Activated T-cell treated with anti-CD3 and anti-CD28 coated beads, Interleukin-2, amount 50 U/mL, for 24 hours (primary cell): ENCODE results near the gene PMEL.

Source experiments
- DNase-seq: peaks from one replicate; pipeline ENCODE4 v3.0.0-alpha.2; 2020
- H3K27ac Mint-ChIP-seq: 2 replicates; pipeline ENCODE4 v1.8.0; 2020; ENCODE audit warnings: mild to moderate bottlenecking, mixed read lengths
- H3K27me3 Mint-ChIP-seq: 2 replicates; pipeline ENCODE4 v1.8.0; 2020; ENCODE audit warnings: mixed read lengths
- H3K36me3 Mint-ChIP-seq: 2 replicates; pipeline ENCODE4 v1.8.0; 2020; ENCODE audit warnings: low read depth, mixed read lengths
- H3K4me1 Mint-ChIP-seq: 2 replicates; pipeline ENCODE4 v1.8.0; 2020; ENCODE audit warnings: low read depth, mixed read lengths
- H3K4me3 Mint-ChIP-seq: 2 replicates; pipeline ENCODE4 v1.8.0; 2020; ENCODE audit warnings: mild to moderate bottlenecking, moderate library complexity, mixed read lengths
- H3K9me3 Mint-ChIP-seq: 2 replicates; pipeline ENCODE4 v1.8.0; 2020; ENCODE audit warnings: mixed read lengths

Gene PMEL

DNA sequence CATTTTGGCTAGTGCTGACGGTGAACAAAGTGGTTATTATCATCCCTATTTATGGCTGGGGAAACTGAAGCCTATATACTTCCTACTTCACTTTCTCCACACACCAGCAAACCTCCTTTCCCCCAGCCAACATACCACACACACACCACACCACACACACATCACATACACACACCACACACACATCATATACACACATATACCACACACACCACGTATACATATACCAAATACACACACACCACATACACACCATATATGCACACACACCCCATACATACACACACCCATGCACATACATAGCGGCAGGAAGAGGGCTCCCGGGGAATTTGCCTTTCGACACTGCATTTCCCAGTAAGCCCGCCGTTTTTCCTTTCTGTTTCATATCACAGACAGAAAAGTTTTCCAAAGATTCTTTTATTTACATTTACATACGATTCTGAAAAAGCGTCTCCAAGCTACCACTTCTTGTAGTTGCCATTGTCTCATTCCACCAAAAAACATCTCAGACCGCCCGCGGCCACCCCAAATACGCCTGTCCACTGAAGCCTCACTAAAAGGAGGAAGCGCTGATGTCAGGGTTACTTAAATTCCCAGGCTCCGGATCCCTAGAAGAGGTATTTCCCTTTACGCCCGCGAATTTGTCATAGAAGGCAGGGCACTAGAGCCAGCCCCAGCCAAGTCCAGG lies 7.2 kb upstream of the PMEL start:
- Mint-ChIP-seq H3K4me3 (no peak overlapping the region), H3K36me3 (peaks cover 29% of the 10 kb centered on the region), H3K27ac (no peak overlapping the region), H3K27me3 (no peaks in the 10 kb centered on the region), H3K4me1 (peaks cover 36% of the 10 kb centered on the region), H3K9me3 (no peaks in the 10 kb centered on the region)
- DNase-seq: no peak

DNA sequence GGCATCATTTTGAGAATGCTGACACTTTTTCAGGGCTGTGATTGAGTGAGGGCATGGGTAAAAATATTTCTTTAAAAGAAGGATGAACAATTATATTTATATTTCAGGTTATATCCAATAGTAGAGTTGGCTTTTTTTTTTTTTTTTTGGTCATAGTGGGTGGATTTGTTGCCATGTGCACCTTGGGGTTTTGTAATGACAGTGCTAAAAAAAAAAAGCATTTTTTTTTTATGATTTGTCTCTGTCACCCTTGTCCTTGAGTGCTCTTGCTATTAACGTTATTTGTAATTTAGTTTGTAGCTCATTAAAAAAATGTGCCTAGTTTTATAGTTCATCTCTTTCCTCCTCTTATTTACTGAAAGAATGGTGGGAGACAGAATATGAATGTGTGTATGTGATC lies 6.6 kb upstream of the PMEL start:
- no peak overlapping the region for H3K4me3 Mint-ChIP-seq
- no peak overlapping the region for H3K27ac Mint-ChIP-seq
- H3K9me3 Mint-ChIP-seq: no peaks in the 10 kb centered on the region
- H3K4me1 Mint-ChIP-seq: peaks cover 38% of the 10 kb centered on the region
- peaks cover 31% of the 10 kb centered on the region for H3K36me3 Mint-ChIP-seq
- DNase-seq: no peak
- H3K27me3 Mint-ChIP-seq: no peaks in the 10 kb centered on the region

DNA sequence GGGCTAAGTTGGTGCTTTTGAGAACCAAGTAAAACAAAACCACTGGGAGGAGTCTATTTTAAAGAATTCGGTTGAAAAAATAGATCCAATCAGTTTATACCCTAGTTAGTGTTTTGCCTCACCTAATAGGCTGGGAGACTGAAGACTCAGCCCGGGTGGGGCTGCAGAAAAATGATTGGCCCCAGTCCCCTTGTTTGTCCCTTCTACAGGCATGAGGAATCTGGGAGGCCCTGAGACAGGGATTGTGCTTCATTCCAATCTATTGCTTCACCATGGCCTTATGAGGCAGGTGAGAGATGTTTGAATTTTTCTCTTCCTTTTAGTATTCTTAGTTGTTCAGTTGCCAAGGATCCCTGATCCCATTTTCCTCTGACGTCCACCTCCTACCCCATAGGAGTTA lies 6.2 kb upstream of the PMEL start:
- Mint-ChIP-seq H3K27ac (no peak overlapping the region), H3K36me3 (peaks cover 35% of the 10 kb centered on the region), H3K9me3 (no peaks in the 10 kb centered on the region), H3K27me3 (no peaks in the 10 kb centered on the region), H3K4me3 (no peak overlapping the region), H3K4me1 (peaks cover 36% of the 10 kb centered on the region)
- DNase-seq: no peak

DNA sequence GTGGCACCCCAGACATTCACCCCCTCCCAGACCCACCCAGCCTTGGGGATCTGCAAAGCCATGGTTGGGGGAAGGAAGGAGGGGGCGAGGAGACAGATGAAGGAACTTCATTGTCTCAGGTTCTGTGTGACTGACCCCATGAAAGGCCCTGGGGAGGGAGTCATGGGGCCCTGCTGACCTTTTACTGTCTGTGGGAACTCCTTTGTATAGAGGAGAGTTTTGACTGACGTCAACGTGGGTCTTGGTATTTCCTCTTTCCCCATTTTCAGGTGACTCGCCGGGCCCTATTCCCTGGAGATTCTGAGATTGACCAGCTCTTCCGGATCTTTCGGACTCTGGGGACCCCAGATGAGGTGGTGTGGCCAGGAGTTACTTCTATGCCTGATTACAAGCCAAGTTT lies 4.9 kb upstream of the PMEL start:
- Mint-ChIP-seq H3K36me3 (peaks cover 35% of the 10 kb centered on the region), H3K4me1 (peaks cover 36% of the 10 kb centered on the region), H3K4me3 (no peak overlapping the region), H3K27ac (no peak overlapping the region), H3K27me3 (no peaks in the 10 kb centered on the region), H3K9me3 (no peaks in the 10 kb centered on the region)
- no peak for DNase-seq

DNA sequence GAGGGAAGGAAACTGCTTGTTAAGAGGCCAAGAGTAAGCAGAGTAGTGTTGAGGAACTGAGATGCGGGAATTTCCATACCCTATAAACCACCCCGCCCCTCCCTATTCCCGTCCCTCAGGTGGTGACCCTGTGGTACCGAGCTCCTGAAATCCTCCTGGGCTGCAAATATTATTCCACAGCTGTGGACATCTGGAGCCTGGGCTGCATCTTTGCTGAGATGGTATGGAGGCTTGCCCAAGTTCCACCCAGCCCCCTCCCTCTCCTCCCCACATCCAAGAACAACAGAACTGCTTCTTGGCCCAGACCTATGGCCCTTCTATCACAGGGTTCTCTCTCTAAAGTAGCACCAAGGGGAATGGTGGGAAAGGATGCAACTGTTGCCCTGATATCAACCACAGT lies 3.5 kb upstream of the PMEL start:
- no peak for DNase-seq
- Mint-ChIP-seq H3K4me1 (peaks cover 38% of the 10 kb centered on the region), H3K9me3 (no peaks in the 10 kb centered on the region), H3K4me3 (no peak overlapping the region), H3K27me3 (no peaks in the 10 kb centered on the region), H3K27ac (peak overlapping the region; percentile 26), H3K36me3 (peaks cover 35% of the 10 kb centered on the region)

DNA sequence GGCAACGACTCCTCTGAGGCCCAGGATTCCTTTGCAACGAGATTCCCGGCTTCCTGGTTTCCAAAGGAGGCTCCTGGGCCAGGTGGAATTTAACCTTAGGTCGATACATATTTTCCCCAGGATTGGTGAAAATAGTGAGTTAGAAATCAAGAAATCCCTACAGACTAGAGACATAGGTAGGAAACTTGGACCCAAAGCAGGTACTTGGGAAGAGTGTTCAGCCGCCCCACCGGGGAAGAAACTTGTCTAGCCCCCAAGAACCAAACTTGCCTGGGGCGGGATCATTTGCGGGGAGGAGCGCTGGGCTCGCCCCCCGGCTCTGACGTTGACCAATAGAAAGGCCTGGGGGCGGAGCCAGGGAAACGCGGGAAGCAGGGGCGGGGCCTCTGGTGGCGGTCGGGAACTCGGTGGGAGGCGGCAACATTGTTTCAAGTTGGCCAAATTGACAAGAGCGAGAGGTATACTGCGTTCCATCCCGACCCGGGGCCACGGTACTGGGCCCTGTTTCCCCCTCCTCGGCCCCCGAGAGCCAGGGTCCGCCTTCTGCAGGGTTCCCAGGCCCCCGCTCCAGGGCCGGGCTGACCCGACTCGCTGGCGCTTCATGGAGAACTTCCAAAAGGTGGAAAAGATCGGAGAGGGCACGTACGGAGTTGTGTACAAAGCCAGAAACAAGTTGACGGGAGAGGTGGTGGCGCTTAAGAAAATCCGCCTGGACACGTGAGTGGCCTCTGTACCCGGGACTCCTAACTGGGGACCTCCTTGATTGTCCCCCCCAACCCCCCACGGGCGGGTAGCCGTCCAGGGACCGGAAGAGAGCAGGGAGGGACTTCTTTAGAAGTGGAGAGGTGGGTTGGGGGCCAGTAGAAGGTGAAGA lies 803 bp upstream of the PMEL start, which contains the start of gene CDK2:
Gene CDK2 (plus strand): TSS at position 423 of the 874 bp plus-strand sequence. CDS start 179 bp downstream, at position 602.
- no peaks in the 10 kb centered on the region for H3K9me3 Mint-ChIP-seq
- H3K4me3 Mint-ChIP-seq: peak within 1 kb of the TSS; percentile 99
- peaks cover 35% of the 10 kb centered on the region for H3K4me1 Mint-ChIP-seq
- peak within 1 kb of the TSS; percentile 94 for H3K27ac Mint-ChIP-seq
- peak; percentile 95 for DNase-seq
- H3K27me3 Mint-ChIP-seq: no peaks in the 10 kb centered on the region
- peaks cover 35% of the 10 kb centered on the region for H3K36me3 Mint-ChIP-seq

DNA sequence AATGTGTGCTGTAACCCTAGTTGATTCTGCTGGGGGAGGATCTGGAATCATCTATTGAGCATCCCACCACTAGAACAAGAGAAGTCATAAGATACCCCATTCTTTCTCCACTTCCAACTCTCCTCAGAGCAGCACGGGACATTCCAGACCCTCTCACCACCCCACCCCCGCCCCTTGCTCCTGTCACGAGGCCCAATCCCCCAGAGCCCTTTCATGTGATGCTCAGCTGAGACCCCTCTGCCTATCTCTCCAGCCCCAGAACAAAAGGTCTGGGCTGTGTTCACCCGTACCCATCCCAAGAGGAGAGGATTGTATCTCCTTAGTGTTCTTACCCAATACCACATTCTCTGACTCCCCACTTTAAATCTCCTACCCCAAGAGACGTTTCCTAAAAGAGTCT lies 602 bp downstream of the PMEL start:
- DNase-seq: no peak
- Mint-ChIP-seq H3K27me3 (no peaks in the 10 kb centered on the region), H3K9me3 (no peaks in the 10 kb centered on the region), H3K36me3 (peaks cover 35% of the 10 kb centered on the region), H3K4me1 (peaks cover 32% of the 10 kb centered on the region), H3K4me3 (no peak overlapping the region), H3K27ac (no peak overlapping the region)

DNA sequence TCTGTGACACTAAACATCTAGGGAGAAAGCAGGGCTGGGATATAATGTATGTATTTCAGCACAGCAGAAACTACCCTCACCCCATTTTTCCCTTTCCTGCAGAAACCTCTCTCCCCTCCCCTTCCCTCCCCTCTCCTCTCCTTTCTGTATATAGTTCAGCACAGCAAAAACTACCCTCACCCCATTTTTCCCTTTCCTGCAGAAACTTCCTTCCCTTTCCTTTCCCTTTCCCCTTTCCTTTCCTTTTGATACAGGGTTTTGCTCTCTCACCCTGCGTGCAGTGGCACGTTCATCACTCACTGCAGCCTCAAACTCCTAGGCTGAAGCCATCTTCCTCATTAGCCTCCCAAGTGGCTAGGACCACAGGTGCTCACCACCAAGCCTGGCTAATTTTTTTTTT lies 2.1 kb downstream of the PMEL start:
- H3K4me1 Mint-ChIP-seq: peaks cover 31% of the 10 kb centered on the region
- H3K4me3 Mint-ChIP-seq: no peak overlapping the region
- H3K27me3 Mint-ChIP-seq: no peaks in the 10 kb centered on the region
- H3K9me3 Mint-ChIP-seq: no peaks in the 10 kb centered on the region
- no peak overlapping the region for H3K27ac Mint-ChIP-seq
- H3K36me3 Mint-ChIP-seq: peaks cover 22% of the 10 kb centered on the region
- no peak for DNase-seq

DNA sequence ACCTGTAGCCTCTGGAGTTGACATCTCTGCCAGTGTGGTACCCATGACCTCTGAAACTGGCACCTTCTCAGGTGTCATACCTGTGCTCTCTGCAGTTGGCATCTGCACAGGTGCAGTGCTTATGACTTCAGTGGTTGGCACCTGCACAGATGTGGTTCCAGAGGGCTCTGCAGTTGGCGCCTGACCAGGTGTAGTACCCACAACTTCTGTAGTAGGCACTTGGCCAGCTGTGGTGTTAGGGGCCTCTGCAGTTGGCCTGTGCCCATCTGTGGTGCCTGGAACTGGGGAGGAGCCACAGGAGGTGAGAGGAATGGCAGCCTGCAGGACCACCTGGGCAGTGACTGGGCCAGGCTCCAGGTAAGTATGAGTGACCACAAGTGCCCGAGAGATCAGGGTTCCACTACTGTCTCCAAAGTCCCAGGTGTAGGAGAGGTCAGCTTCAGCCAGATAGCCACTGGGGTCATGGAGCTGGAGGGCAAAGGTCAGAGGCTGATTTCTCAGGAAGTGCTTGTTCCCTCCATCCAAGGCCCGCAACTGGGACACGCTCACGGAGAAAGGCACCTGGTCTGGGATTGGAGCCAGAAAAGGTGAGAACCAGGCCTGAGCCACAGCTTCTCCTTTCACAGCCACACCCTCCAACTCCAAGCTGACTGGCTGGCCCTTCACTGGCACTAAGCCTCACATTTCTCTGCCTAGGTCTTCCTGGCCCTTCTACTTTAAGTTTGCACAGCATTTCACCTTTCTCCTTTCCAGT lies 8.6 kb downstream of the PMEL start:
- Mint-ChIP-seq H3K4me1 (peaks cover 30% of the 10 kb centered on the region), H3K36me3 (peaks cover 39% of the 10 kb centered on the region), H3K27ac (peak overlapping the region; percentile 48), H3K4me3 (no peak overlapping the region), H3K9me3 (no peaks in the 10 kb centered on the region), H3K27me3 (no peaks in the 10 kb centered on the region)
- no peak for DNase-seq

DNA sequence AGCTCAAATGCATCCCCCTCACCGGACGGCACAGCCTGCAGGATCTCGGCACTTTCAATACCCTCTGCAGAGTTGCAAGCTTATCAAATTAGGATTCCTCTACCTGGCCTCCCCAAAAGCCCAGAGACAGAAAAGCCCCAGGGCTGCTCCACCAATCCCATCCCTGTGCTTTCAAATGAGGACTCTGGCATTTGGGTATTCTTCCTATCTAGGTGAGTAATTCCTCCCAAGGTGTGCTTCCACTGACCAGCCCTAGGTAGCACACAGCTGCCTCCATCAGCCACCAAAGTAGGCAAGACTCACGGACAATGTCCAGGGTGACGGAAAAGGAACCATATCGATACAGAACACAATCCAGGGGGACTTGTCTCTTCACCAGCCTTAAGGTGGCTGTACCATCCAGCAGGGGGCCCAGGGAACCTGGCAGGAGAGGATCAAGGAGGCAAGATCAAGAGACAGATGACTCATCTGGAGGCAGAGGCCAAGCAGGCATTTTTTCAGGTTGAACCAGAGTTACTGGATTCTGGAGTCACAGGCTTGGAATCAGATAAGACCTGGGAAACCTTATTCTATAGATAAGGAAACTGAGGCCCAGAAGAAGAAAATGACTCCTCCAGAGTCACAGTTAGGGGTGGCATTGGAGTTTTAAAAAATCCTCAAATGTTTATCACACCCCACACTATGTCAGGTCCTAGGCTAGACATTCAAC lies 9.9 kb downstream of the PMEL start:
- DNase-seq: peak; percentile 57
- Mint-ChIP-seq H3K4me3 (no peak overlapping the region), H3K9me3 (no peaks in the 10 kb centered on the region), H3K27ac (peak overlapping the region; percentile 74), H3K36me3 (peaks cover 52% of the 10 kb centered on the region), H3K4me1 (peaks cover 30% of the 10 kb centered on the region), H3K27me3 (no peaks in the 10 kb centered on the region)

DNA sequence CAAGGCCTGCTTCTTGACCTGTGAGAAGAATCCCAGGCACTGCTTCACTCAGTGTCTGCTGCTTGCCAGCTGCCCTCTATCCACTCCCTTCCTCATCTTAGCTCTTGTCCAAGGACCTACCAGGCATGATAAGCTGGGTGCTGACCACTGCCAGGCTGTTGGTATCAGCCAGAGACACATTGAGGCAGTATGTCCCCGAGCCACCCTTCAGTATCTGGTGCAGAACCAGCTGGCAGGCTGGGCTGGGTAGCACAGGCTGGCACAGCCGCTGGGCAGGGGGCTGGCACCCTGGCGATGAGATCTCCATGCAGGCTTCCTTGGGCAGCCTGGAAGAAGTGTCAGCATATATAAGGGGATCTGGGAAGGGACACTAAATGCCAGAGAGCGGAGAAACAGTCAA lies 10.5 kb downstream of the PMEL start:
- no peaks in the 10 kb centered on the region for H3K9me3 Mint-ChIP-seq
- H3K4me1 Mint-ChIP-seq: peaks cover 30% of the 10 kb centered on the region
- peaks cover 55% of the 10 kb centered on the region for H3K36me3 Mint-ChIP-seq
- peak; percentile 32 for DNase-seq
- no peaks in the 10 kb centered on the region for H3K27me3 Mint-ChIP-seq
- H3K4me3 Mint-ChIP-seq: no peak overlapping the region
- peak overlapping the region; percentile 74 for H3K27ac Mint-ChIP-seq

DNA sequence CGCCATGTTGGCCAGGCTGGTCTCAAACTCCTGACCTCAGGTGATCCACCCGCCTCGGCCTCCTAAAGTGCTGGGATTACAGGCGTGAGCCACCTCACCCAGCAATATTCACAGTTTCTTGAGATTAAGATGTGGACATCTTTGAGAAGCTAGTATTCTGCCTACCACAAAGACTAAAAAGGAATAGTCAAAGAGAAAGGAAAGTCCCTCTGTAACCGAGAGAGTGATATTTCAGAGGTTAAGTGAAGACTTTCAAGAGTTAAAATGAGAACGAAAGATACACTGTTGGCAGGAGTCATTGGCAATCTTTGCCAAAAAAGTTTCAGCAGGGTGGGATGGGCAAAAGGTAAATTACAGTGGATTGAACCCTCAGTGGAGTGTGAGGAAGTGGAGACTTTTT lies 19.3 kb downstream of the PMEL start:
- peaks cover 86% of the 10 kb centered on the region for H3K36me3 Mint-ChIP-seq
- peak overlapping the region; percentile 86 for H3K27ac Mint-ChIP-seq
- no peaks in the 10 kb centered on the region for H3K27me3 Mint-ChIP-seq
- H3K4me1 Mint-ChIP-seq: peaks cover 42% of the 10 kb centered on the region
- no peak overlapping the region for H3K4me3 Mint-ChIP-seq
- no peaks in the 10 kb centered on the region for H3K9me3 Mint-ChIP-seq
- no peak for DNase-seq

DNA sequence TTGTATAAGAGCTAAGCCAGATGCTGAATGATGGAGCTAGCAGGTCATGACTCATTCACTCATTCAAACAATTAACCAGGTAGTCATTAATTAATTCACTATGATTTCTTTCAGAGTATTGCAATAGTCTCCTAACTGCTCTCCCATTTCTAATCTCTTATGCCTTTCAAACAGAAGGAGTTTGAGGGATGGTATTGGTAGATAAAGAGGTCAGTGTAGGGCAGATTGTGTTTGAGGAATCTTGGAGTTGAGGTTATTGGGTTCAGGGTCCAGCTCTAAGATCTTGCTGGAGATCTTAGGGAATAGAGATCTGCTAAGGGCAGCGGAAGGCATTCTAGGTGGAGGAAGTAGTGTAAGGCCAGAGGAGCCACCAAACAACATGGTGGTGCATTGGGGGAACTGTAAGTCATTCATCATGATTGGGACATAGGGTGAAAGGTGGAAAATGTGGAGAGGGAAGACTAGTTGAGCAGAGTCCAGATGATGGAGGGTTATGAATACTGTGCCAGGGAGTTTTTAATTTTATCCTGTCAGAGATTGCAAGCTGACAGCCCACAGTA lies 23.2 kb downstream of the PMEL start:
- no peak overlapping the region for H3K4me3 Mint-ChIP-seq
- peaks cover 73% of the 10 kb centered on the region for H3K4me1 Mint-ChIP-seq
- peaks cover 98% of the 10 kb centered on the region for H3K36me3 Mint-ChIP-seq
- H3K9me3 Mint-ChIP-seq: no peaks in the 10 kb centered on the region
- H3K27ac Mint-ChIP-seq: peak overlapping the region; percentile 79
- no peaks in the 10 kb centered on the region for H3K27me3 Mint-ChIP-seq
- DNase-seq: no peak

DNA sequence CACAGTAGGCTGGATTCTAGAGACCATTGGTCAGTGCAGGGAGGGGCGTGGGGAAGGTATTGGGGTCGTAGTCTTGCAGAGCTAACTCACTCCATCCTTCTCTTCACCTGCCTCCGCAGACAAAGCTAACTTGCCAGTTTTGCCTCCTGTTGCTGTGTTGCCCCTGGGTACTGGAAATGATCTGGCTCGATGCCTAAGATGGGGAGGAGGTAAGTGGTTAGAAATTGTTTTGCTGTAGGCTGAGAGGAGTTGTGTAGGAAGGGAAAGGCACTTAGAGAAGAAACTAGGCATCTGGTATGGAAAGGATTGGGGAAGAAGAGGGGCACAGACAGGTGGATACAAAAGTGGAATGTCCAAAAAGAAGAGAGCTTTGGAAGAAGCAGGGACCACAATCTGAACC lies 23.8 kb downstream of the PMEL start:
- H3K4me3 Mint-ChIP-seq: no peak overlapping the region
- H3K4me1 Mint-ChIP-seq: peaks cover 74% of the 10 kb centered on the region
- H3K27ac Mint-ChIP-seq: peak overlapping the region; percentile 79
- no peak for DNase-seq
- peaks cover 99% of the 10 kb centered on the region for H3K36me3 Mint-ChIP-seq
- H3K27me3 Mint-ChIP-seq: no peaks in the 10 kb centered on the region
- H3K9me3 Mint-ChIP-seq: no peaks in the 10 kb centered on the region
